ENCODE data around the gene CDCA4. TPM values are rescaled to one million over a fixed set of nuclear protein-coding genes. Genes with fewer than 3 reads are reported as not detected.

CDCA4 gene
- total and polyA plus RNA-seq, 2 donors, result 10.7 to 28.5 TPM

DNA sequence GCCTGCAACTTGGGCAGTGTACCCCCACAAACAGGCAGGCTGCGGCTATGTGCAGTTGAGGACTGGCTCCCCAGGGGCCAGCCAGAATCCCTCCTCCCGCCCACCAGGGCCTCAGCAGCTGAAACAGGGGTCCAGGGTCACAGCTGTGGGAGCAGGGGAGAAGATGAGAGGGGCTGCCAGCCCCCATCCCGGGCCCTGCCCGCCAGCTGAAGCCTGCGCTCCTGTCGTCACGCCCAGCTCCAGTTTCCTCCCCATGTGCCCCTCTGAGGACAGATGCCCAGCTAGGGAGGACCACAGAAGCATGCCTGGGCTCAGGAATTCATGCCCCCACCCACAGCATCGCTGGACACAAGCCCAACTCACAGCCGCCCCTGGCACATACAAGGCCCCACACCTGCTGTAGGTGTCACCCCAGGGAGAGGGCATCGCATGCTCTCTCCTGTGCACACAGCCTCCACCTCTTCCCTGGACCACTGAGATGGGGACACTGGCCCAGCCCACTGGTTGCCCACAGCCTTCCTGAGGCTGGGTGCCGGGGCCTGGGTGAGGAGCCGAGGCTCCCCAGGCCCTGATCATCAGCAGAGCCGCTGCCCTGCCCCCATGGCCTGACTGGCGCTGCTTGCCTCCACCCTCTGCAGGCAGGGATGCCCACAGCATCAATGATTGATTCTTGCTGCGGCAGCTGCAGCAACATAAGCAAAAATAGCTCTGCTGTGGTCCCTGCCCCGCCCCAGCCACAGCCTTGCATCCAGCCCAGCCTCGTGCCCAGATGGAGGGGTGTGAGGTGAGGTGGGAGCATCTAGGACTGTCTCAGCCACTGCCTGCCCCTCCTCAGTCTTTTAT lies 39.0 kb downstream of the CDCA4 start:
- no peak for DNase-seq (ENCODE audit: low read depth in 6 of 9, low spot score in 9 of 9)
- WGBS, result 89% methylated on average over 17 of the region's 17 CpGs
- Histone ChIP-seq H3K27ac (ENCODE audit: low read depth in 1 of 2, low read length in 1 of 2) (no peak overlapping the region), H3K36me3 (ENCODE audit: control insufficient read depth in 2 of 2, insufficient read depth in 2 of 2, low read length in 1 of 2) (no peaks in the 10 kb centered on the region), H3K4me3 (ENCODE audit: low read length in 2 of 2) (no peak overlapping the region), H3K4me1 (ENCODE audit: control insufficient read depth in 2 of 2, insufficient read depth in 2 of 2, low read length in 2 of 2) (peaks cover 7 to 16% of the 10 kb centered on the region in 2 donors), H3K27me3 (ENCODE audit: control insufficient read depth in 2 of 2, insufficient read depth in 1 of 2, low read length in 1 of 2) (peaks cover 39 to 63% of the 10 kb centered on the region in 2 donors), H3K9me3 (ENCODE audit: control insufficient read depth in 2 of 2, insufficient read depth in 1 of 2, low read length in 1 of 2) (peaks cover 0 to 9% of the 10 kb centered on the region in 2 donors)

DNA sequence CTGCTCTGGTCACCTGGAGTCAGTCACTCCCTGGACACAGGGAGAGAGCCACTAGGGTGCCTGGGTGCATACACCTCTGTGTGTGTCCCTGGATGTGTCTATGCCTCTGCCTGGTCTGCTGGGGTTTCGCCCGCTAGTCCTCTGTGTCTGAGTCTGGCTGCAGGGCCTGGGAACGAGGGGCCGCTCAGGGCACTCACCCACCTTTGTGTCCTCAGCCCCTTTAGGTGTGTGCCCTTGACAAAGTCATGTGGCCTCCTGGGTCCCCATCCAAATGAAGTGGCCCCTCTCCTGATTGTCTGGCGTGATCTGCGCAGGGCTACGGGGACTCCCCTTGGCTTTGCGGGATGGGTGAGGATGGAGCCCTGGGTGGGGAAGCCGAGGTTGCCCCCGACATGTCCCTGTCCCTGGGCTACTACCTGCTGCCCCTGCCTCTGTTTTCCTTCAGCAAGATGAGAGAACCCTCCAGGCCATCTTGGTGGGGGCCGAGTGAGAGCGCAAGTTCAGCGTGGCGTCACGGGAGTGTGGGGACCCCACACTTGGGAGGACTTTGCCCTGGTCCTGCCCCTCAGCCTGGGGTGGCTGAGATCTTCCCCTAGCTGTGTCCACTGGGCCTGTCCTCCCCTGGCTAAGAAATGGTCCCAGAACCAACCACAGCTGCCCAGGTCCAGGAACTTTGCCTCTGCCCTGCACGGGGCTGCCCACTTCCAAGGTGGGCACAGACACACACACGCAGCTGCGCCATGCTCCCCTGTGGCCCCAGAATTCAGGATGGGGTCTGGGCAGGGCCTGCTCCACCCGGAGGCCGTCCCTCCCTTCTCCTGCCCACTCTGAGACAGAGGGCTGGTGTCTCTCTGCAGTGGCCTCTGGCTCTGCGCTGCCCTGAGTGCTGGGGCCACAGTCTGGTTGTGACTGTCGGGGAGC lies 40.0 kb downstream of the CDCA4 start:
- peaks cover 4 to 10% of the 10 kb centered on the region in 2 donors for H3K4me1 ChIP-seq (ENCODE audit: control insufficient read depth in 2 of 2, insufficient read depth in 2 of 2, low read length in 2 of 2)
- DNase-seq (ENCODE audit: low read depth in 6 of 9, low spot score in 9 of 9), result no peak
- 90% methylated on average over 22 of the region's 22 CpGs for WGBS
- H3K9me3 ChIP-seq (ENCODE audit: control insufficient read depth in 2 of 2, insufficient read depth in 1 of 2, low read length in 1 of 2), result peaks cover 0 to 9% of the 10 kb centered on the region in 2 donors
- H3K4me3 ChIP-seq (ENCODE audit: low read length in 2 of 2), result no peak overlapping the region
- H3K27ac ChIP-seq (ENCODE audit: low read depth in 1 of 2, low read length in 1 of 2), result no peak overlapping the region
- H3K27me3 ChIP-seq (ENCODE audit: control insufficient read depth in 2 of 2, insufficient read depth in 1 of 2, low read length in 1 of 2), result peaks cover 39 to 61% of the 10 kb centered on the region in 2 donors
- no peaks in the 10 kb centered on the region for H3K36me3 ChIP-seq (ENCODE audit: control insufficient read depth in 2 of 2, insufficient read depth in 2 of 2, low read length in 1 of 2)

DNA sequence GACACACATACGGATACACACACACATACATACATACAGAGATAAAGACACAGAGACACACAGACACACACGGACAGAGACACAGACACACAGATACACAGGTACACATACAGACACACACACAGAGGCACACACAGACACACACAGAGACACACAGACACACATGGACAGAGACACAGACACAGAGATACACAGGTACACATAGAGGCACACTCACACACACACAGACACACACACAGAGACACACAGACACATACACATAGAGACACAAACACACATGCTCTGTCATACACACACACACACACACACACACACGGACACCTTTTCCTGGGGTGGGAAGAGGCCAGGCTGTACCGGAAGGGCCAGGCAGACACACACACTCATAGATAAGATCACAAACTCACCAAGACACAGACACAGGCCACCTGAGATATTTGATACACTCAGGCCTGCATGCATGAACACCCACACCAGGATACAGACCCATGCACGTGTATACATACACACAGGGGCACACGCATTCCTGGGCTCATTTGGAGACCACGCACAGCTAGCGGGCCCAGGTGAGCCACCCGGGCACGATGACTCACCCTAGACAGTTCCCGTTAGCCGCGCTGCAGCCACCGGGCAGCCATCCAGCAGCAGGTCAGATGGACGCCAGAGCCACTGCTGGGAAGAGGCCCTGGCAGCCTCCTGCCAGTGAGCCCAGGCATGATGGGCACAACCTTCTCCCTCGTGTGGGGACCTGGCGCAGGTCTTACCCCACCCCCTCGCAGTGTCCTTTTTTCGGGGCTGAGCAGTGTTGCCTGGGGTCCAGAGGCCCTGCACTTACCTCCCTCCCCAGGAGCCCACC lies 40.9 kb downstream of the CDCA4 start:
- WGBS, result 86% methylated on average over 19 of the region's 19 CpGs

DNA sequence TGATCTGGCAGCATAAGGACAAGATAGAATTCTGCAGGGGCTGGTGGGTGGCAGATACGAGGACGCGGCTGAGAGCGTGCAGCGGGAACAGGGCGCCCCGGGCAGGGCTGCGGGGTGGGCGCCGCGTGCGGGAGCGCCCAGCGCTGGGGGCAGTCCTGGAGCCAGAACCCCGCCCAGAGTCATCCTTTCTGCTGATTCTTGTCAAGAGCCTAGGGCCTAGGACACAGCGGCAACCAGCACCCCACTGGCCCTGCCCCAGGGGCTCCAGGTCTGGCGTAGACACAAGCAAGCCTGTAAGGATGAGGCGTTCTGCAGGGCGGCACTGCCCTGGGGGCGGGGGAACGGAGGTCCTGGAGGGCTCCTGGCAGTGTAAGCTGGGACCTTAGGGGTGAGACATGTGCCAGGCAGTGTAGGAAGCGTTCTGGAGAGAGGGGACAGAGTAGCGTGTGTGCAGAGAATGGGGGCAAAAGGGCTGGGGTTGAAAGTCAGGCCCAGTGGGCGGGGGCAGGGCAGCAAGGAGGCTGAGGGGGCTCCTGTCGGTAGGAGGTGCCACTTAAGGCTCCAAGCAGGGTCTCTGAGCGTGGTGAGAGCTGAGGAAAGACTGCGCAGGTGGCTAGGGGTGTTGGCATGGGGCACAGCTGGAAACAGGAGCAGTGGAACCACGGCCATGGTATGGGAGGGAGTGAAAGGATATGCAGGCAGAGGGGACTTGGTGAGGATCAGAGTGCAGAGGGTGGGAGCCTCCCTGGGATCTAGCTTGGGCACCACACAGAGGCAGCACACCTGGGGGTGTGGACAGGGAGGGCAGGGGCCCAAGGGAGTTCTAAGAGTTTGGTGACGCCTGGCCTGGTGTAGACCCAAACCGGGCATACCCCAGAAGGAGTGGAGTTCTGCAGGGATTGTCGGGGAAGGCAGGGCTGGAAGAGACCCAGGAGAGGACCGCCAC lies 41.9 kb downstream of the CDCA4 start:
- no peak for DNase-seq (ENCODE audit: low read depth in 6 of 9, low spot score in 9 of 9)
- no peak overlapping the region for H3K4me3 ChIP-seq (ENCODE audit: low read length in 2 of 2)
- H3K27ac ChIP-seq (ENCODE audit: low read depth in 1 of 2, low read length in 1 of 2), result no peak overlapping the region
- no peaks in the 10 kb centered on the region for H3K36me3 ChIP-seq (ENCODE audit: control insufficient read depth in 2 of 2, insufficient read depth in 2 of 2, low read length in 1 of 2)
- peaks cover 0 to 6% of the 10 kb centered on the region in 2 donors for H3K9me3 ChIP-seq (ENCODE audit: control insufficient read depth in 2 of 2, insufficient read depth in 1 of 2, low read length in 1 of 2)
- peaks cover 37 to 75% of the 10 kb centered on the region in 2 donors for H3K27me3 ChIP-seq (ENCODE audit: control insufficient read depth in 2 of 2, insufficient read depth in 1 of 2, low read length in 1 of 2)
- 60% methylated on average over 32 of the region's 32 CpGs for WGBS
- H3K4me1 ChIP-seq (ENCODE audit: control insufficient read depth in 2 of 2, insufficient read depth in 2 of 2, low read length in 2 of 2), result peaks cover 4 to 15% of the 10 kb centered on the region in 2 donors

More for the DNA sequence above, 40.9 kb downstream of the CDCA4 start:
- Histone ChIP-seq H3K4me3 (ENCODE audit: low read length in 2 of 2) (no peak overlapping the region), H3K9me3 (ENCODE audit: control insufficient read depth in 2 of 2, insufficient read depth in 1 of 2, low read length in 1 of 2) (peaks cover 0 to 7% of the 10 kb centered on the region in 2 donors), H3K4me1 (ENCODE audit: control insufficient read depth in 2 of 2, insufficient read depth in 2 of 2, low read length in 2 of 2) (peaks cover 4 to 15% of the 10 kb centered on the region in 2 donors), H3K27ac (ENCODE audit: low read depth in 1 of 2, low read length in 1 of 2) (no peak overlapping the region), H3K36me3 (ENCODE audit: control insufficient read depth in 2 of 2, insufficient read depth in 2 of 2, low read length in 1 of 2) (no peaks in the 10 kb centered on the region), H3K27me3 (ENCODE audit: control insufficient read depth in 2 of 2, insufficient read depth in 1 of 2, low read length in 1 of 2) (peaks cover 39 to 68% of the 10 kb centered on the region in 2 donors)
- no peak for DNase-seq (ENCODE audit: low read depth in 6 of 9, low spot score in 9 of 9)

DNA sequence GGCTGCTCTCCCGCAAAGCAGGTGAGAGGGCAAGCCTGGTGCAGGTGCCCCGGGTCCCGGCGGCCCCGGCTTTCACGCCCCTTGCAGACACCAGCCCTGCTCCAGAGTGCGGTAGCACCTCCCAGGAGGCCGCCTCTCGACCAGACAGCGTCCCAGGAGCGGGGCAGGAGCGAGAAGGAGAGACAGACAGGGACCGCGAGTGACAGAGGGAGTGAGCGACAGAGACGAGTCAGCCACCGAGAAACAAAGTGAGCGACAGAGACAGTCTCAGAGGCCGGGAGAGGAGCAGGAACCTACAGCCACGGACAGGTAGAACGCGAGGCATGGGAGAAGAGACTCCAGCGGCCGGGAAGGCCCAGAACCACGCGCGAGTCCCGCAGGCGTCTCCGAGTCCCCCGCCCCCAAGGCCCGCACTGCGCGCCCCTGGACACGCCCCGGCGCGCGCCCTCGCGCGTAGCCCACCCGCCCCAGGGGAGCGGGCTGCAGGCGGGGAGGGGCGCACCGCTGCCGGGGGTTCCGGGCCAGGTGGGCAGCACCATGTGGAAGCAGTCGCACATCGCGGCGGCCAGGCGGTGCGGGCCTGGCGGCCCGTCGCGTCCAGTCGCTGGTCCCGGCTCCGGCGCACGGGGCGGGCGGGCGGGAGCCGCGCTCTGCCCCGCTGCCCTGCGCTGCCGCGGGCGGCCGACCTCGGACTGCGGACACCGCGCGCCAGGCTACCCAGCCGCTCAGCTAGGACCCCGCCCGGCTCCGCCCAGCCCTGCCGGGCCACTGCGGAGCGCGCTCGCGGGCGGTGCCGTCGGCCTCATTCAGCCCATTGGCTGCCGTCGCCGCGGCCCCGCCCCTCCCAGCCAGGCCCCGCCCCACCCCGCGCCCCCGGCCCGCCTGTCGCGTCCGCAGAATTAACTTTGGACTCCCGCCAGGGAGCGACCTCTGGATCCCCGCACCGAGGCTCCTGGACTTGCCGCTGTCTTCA lies 42.9 kb downstream of the CDCA4 start, which contains the start of gene AHNAK2:
TSS of gene AHNAK2 (minus strand) at position 694 of the 973 bp plus-strand sequence. CDS start at position 557, 137 bp downstream.
- no peaks in the 10 kb centered on the region for H3K36me3 ChIP-seq (ENCODE audit: control insufficient read depth in 2 of 2, insufficient read depth in 2 of 2, low read length in 1 of 2)
- H3K4me3 ChIP-seq (ENCODE audit: low read length in 2 of 2), result peak within 1 kb of the TSS in 1 of 2 donors; percentile 53
- DNase-seq (ENCODE audit: low read depth in 6 of 9, low spot score in 9 of 9), result peak in 3 of 9 donors; percentile 15 to 40 (median 36)
- H3K27me3 ChIP-seq (ENCODE audit: control insufficient read depth in 2 of 2, insufficient read depth in 1 of 2, low read length in 1 of 2), result peaks cover 37 to 75% of the 10 kb centered on the region in 2 donors
- H3K9me3 ChIP-seq (ENCODE audit: control insufficient read depth in 2 of 2, insufficient read depth in 1 of 2, low read length in 1 of 2), result peaks cover 0 to 6% of the 10 kb centered on the region in 2 donors
- no peak within 1 kb of the TSS for H3K27ac ChIP-seq (ENCODE audit: low read depth in 1 of 2, low read length in 1 of 2)
- H3K4me1 ChIP-seq (ENCODE audit: control insufficient read depth in 2 of 2, insufficient read depth in 2 of 2, low read length in 2 of 2), result peaks cover 4 to 15% of the 10 kb centered on the region in 2 donors
- 4% methylated on average over 111 of the region's 111 CpGs for WGBS

DNA sequence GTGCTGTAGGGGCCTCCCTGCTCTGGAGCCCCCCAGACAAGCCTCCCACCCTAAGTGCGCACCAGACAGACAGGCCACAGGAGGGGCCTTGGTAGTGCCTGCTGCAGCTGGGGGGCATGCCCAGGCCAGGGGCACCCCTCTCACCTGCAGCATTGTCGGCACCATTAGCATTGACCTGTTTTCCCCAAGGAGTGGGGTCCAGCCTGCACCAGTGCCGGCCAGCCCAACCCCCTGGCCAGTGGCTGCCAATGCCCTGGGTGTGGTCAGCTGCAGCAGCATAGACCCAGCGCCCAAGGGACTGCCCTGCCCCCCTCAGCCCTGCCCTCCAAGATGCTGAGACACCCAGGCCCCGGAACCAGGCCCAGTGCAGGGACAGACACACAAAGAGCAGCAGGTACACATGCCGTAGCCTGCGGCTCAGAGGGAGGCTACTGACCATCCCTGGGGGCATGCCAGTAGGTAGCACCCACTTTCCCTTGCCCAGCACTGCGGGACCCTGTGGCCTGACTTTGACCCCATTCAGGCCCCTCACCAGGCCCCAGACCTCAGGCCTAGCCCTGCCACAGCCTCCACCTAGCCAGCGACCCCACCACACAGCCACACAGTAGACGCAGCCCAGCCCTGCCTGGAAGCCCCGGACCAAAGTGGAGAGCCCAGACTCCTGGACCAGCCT lies 43.7 kb downstream of the CDCA4 start:
- H3K36me3 ChIP-seq (ENCODE audit: control insufficient read depth in 2 of 2, insufficient read depth in 2 of 2, low read length in 1 of 2), result no peaks in the 10 kb centered on the region
- WGBS, result 77% methylated on average over 11 of the region's 11 CpGs
- peaks cover 37 to 73% of the 10 kb centered on the region in 2 donors for H3K27me3 ChIP-seq (ENCODE audit: control insufficient read depth in 2 of 2, insufficient read depth in 1 of 2, low read length in 1 of 2)
- peaks cover 4 to 15% of the 10 kb centered on the region in 2 donors for H3K4me1 ChIP-seq (ENCODE audit: control insufficient read depth in 2 of 2, insufficient read depth in 2 of 2, low read length in 2 of 2)
- peak overlapping the region in 1 of 2 donors; percentile 53 for H3K4me3 ChIP-seq (ENCODE audit: low read length in 2 of 2)
- no peak for DNase-seq (ENCODE audit: low read depth in 6 of 9, low spot score in 9 of 9)
- H3K27ac ChIP-seq (ENCODE audit: low read depth in 1 of 2, low read length in 1 of 2), result no peak overlapping the region
- peaks cover 0 to 6% of the 10 kb centered on the region in 2 donors for H3K9me3 ChIP-seq (ENCODE audit: control insufficient read depth in 2 of 2, insufficient read depth in 1 of 2, low read length in 1 of 2)
